ENCODE data around the gene TACR2. TPM values are rescaled to one million over a fixed set of nuclear protein-coding genes. Genes with fewer than 3 reads are reported as not detected.
A peak's percentile ranks its signal among the peaks of the same experiment; 100 is the strongest.

TACR2 gene
- total and polyA plus RNA-seq, 2 of the 13 experiments (the other 11 are each of a cell fraction or from before 2014, with no cell fraction given): 0.04 TPM; not detected in 1

DNA sequence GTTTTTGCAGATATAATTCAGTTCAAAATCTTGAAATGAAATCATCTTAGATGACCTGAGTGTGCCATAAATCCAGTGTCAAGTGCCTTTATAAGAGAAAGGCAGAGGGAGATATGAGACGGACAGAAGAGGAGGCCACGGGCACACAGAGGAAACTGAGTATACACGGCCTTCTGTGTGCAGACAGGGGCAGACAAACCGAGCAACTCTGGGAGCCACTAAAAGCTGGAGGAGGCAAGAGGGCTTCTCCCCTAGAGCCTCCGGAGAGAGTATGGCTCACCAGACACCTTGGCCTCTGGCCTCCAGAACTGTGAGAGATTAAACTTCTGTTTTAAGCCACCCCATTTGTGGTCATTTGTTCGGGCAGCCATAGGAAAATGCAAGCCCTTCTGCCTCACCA, 47.2 kb upstream of the TACR2 start:
- POLR2A ChIA-PET: no interaction called here
- Histone ChIP-seq H4K20me1 (ENCODE audit: insufficient read depth, low read length) (no peaks in the 10 kb centered on the region), H3K36me3 (replicated peaks in 1 of 2; ENCODE audit: control insufficient read depth in 1 of 2, insufficient read depth in 2 of 2, low read length in 2 of 2) (no peaks in the 10 kb centered on the region), H3K4me1 (ENCODE audit: insufficient read depth, low read length) (peaks cover 16% of the 10 kb centered on the region; the same call in 1 of the 2 replicates), H3K4me2 (ENCODE audit: low read depth, low read length) (no peak overlapping the region), H2AFZ (ENCODE audit: low read length) (no peak overlapping the region), H3K79me2 (ENCODE audit: insufficient read depth, low read length) (no peaks in the 10 kb centered on the region), H3K9me3 (ENCODE audit: low read length) (no peaks in the 10 kb centered on the region), H3K4me3 (replicated peaks in 1 of 3; ENCODE audit: insufficient read depth in 1 of 3, low read depth in 2 of 3, low read length in 3 of 3) (no peak overlapping the region), H3K9ac (ENCODE audit: insufficient read depth, low read depth, low read length) (no peak overlapping the region), H3K27ac (ENCODE audit: extremely low read length, insufficient read depth, low read length) (no peak overlapping the region), H3K27me3 (ENCODE audit: control insufficient read depth in 1 of 2, insufficient read depth in 2 of 2, low read length in 2 of 2) (peaks cover 0 to 1% of the 10 kb centered on the region in 2 experiments; a peak in 1 of 5 replicates)
- intact Hi-C loops (cut with micrococcal nuclease; ENCODE audit: unreplicated experiment) (no loop called here), in situ Hi-C loops (cut with HindIII; ENCODE audit: extremely low pct_ligation_motif_present, low pct_unique_long_range_greater_than_20kb) (no loop called here)
- CTCF ChIA-PET (ENCODE audit: low intra/inter-chr PET ratio, low total read pairs): no interaction called here
- 55% methylated on average over 6 of the region's 6 CpGs for WGBS (ENCODE audit: low lambda C conversion rate)
- DNase-seq (ENCODE audit: low spot score): no peak
- FAIRE-seq: no peak
- TF ChIP-seq ATF1 (CRISPR knock-in tag; IDR thresholded peaks at IDR 0.05) (no peak), CC2D1A (CRISPR knock-in tag; IDR thresholded peaks at IDR 0.05) (no peak), ZNF850 (CRISPR knock-in tag; conservative IDR thresholded peaks at IDR 0.05) (no peak)
- no TSS peak for BruUV-seq (replicated peaks)
- ATAC-seq: no peak

GRCh38 chr10:69461243-69462025, 44.7 kb upstream of the TACR2 start:
- no peak overlapping the region for H3K9ac ChIP-seq (ENCODE audit: insufficient read depth, low read depth, low read length)
- H4K20me1 ChIP-seq (ENCODE audit: insufficient read depth, low read length): no peaks in the 10 kb centered on the region
- 69% methylated on average over 3 of the region's 5 CpGs for WGBS (ENCODE audit: low lambda C conversion rate)
- no TSS peak for BruUV-seq (replicated peaks)
- in situ Hi-C loops (cut with HindIII; ENCODE audit: extremely low pct_ligation_motif_present, low pct_unique_long_range_greater_than_20kb): no loop called here
- ATAC-seq (no peak), FAIRE-seq (no peak), DNase-seq (ENCODE audit: low spot score) (no peak)
- no peak overlapping the region for H3K4me3 ChIP-seq (replicated peaks in 1 of 3; ENCODE audit: insufficient read depth in 1 of 3, low read depth in 2 of 3, low read length in 3 of 3)
- no peak overlapping the region for H3K27ac ChIP-seq (ENCODE audit: extremely low read length, insufficient read depth, low read length)
- H3K4me2 ChIP-seq (ENCODE audit: low read depth, low read length): no peak overlapping the region
- no peaks in the 10 kb centered on the region for H3K9me3 ChIP-seq (ENCODE audit: low read length)
- ChIA-PET CTCF (ENCODE audit: low intra/inter-chr PET ratio, low total read pairs) (no interaction called here), POLR2A (no interaction called here)
- intact Hi-C loops (cut with micrococcal nuclease; ENCODE audit: unreplicated experiment): no loop called here
- no peak for TF ChIP-seq SMAD1 (CRISPR knock-in tag; IDR thresholded peaks at IDR 0.05; ENCODE audit: borderline replicate concordance, low read depth)
- no peak for TF ChIP-seq ZSCAN21 (CRISPR knock-in tag; IDR thresholded peaks at IDR 0.05; ENCODE audit: borderline replicate concordance)
- no peak for TF ChIP-seq GABPA (IDR thresholded peaks at IDR 0.05; ENCODE audit: low read depth, low read length)
- 0 out of 2 replicates have a peak, but pooled peaks have one; percentile 48 for TF ChIP-seq GABPA (CRISPR knock-in tag; IDR thresholded peaks at IDR 0.05; ENCODE audit: low read depth)
- no peak for TF ChIP-seq FOXM1 (CRISPR knock-in tag; IDR thresholded peaks at IDR 0.05)
- TF ChIP-seq, protein P1, sequence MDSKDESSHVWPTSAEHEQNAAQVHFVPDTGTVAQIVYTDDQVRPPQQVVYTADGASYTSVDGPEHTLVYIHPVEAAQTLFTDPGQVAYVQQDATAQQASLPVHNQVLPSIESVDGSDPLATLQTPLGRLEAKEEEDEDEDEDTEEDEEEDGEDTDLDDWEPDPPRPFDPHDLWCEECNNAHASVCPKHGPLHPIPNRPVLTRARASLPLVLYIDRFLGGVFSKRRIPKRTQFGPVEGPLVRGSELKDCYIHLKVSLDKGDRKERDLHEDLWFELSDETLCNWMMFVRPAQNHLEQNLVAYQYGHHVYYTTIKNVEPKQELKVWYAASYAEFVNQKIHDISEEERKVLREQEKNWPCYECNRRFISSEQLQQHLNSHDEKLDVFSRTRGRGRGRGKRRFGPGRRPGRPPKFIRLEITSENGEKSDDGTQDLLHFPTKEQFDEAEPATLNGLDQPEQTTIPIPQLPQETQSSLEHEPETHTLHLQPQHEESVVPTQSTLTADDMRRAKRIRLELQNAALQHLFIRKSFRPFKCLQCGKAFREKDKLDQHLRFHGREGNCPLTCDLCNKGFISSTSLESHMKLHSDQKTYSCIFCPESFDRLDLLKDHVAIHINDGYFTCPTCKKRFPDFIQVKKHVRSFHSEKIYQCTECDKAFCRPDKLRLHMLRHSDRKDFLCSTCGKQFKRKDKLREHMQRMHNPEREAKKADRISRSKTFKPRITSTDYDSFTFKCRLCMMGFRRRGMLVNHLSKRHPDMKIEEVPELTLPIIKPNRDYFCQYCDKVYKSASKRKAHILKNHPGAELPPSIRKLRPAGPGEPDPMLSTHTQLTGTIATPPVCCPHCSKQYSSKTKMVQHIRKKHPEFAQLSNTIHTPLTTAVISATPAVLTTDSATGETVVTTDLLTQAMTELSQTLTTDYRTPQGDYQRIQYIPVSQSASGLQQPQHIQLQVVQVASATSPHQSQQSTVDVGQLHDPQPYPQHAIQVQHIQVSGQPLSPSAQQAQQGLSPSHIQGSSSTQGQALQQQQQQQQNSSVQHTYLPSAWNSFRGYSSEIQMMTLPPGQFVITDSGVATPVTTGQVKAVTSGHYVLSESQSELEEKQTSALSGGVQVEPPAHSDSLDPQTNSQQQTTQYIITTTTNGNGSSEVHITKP (CRISPR knock-in tag; IDR thresholded peaks at IDR 0.05; ENCODE audit: low read depth): 0 out of 2 replicates have a peak, but pooled peaks have one; percentile 22
- H3K27me3 ChIP-seq (ENCODE audit: control insufficient read depth in 1 of 2, insufficient read depth in 2 of 2, low read length in 2 of 2): peaks cover 0 to 1% of the 10 kb centered on the region in 2 experiments; a peak in 1 of 5 replicates
- H3K79me2 ChIP-seq (ENCODE audit: insufficient read depth, low read length): no peaks in the 10 kb centered on the region
- peaks cover 16% of the 10 kb centered on the region; the same call in 1 of the 2 replicates for H3K4me1 ChIP-seq (ENCODE audit: insufficient read depth, low read length)
- H2AFZ ChIP-seq (ENCODE audit: low read length): no peak overlapping the region
- H3K36me3 ChIP-seq (replicated peaks in 1 of 2; ENCODE audit: control insufficient read depth in 1 of 2, insufficient read depth in 2 of 2, low read length in 2 of 2): no peaks in the 10 kb centered on the region; a peak in 1 of 5 replicates

All from HepG2 (cell line).